ENCODE results near the gene CEBPA.

DNA sequence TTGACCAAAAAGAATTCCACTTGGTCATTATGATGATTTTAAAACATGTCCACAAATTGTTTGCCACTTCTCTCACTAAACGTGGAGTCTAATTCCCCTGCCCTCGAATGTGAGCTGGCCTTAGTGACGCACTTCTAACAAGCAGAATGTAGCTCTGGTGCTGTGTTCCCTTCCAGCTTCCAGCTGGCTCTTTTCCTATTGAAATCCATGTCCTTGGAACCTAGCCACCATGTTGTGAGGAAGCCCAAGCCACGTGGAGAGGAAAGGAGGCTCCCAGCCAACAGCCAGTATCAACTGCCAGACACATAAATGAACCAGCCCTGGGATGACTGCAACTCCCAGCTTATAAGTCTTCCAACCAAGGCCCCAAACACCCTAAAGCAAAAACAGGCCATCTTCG, 23.6 kb upstream of the CEBPA start:
- TF ChIP-seq, protein P1, sequence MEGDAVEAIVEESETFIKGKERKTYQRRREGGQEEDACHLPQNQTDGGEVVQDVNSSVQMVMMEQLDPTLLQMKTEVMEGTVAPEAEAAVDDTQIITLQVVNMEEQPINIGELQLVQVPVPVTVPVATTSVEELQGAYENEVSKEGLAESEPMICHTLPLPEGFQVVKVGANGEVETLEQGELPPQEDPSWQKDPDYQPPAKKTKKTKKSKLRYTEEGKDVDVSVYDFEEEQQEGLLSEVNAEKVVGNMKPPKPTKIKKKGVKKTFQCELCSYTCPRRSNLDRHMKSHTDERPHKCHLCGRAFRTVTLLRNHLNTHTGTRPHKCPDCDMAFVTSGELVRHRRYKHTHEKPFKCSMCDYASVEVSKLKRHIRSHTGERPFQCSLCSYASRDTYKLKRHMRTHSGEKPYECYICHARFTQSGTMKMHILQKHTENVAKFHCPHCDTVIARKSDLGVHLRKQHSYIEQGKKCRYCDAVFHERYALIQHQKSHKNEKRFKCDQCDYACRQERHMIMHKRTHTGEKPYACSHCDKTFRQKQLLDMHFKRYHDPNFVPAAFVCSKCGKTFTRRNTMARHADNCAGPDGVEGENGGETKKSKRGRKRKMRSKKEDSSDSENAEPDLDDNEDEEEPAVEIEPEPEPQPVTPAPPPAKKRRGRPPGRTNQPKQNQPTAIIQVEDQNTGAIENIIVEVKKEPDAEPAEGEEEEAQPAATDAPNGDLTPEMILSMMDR (IDR thresholded peaks at IDR 0.05) = no peak
- TF ChIP-seq EP300 (IDR thresholded peaks at IDR 0.05) (no peak), POLR2A (IDR thresholded peaks at IDR 0.05) (no peak)

Measured in ovary (tissue), 3 donors.